Stimulated activated CD4-positive, alpha-beta T cell treated with anti-CD3 and anti-CD28 coated beads, Interleukin-12 subunit alpha, Interleukin-12 subunit beta, amount 100 ng/mL, for 4 hours (primary cell): ENCODE measurements around the gene GAL.

Experiments used
- DNase-seq: peaks from one replicate; pipeline ENCODE4 v3.0.0-alpha.2; 2020

GAL gene

GRCh38 chr11:68714060-68714856, 29.9 kb downstream of the GAL start:
- DNase-seq = no peak

- DNase-seq = no peak
These were observed 31.2 kb downstream of the GAL start for GRCh38 chr11:68715456-68716122.

- no peak for DNase-seq
These were observed 36.7 kb downstream of the GAL start for GRCh38 chr11:68721075-68721474.

- no peak for DNase-seq
These were observed 37.8 kb downstream of the GAL start for GRCh38 chr11:68722143-68722542.

- no peak for DNase-seq
These were observed 39.9 kb downstream of the GAL start for GRCh38 chr11:68724293-68724692.

- no peak for DNase-seq
These were observed 43.4 kb downstream of the GAL start for GRCh38 chr11:68727783-68728182.

GRCh38 chr11:68734111-68734510, 49.8 kb downstream of the GAL start:
- no peak for DNase-seq

GRCh38 chr11:68735125-68735524, 50.8 kb downstream of the GAL start:
- no peak for DNase-seq

- no peak for DNase-seq
These were observed 51.3 kb downstream of the GAL start for GRCh38 chr11:68735646-68736045.
